Measurements from ENCODE around the gene SMC4.
A peak's percentile ranks its signal among the peaks of the same experiment; 100 is the strongest.
"Not testable (repeated sequence)": the region's sequence is repeated elsewhere in the genome, so short reads cannot be mapped to it uniquely, and the experiment has no call there.

SMC4 gene

DNA sequence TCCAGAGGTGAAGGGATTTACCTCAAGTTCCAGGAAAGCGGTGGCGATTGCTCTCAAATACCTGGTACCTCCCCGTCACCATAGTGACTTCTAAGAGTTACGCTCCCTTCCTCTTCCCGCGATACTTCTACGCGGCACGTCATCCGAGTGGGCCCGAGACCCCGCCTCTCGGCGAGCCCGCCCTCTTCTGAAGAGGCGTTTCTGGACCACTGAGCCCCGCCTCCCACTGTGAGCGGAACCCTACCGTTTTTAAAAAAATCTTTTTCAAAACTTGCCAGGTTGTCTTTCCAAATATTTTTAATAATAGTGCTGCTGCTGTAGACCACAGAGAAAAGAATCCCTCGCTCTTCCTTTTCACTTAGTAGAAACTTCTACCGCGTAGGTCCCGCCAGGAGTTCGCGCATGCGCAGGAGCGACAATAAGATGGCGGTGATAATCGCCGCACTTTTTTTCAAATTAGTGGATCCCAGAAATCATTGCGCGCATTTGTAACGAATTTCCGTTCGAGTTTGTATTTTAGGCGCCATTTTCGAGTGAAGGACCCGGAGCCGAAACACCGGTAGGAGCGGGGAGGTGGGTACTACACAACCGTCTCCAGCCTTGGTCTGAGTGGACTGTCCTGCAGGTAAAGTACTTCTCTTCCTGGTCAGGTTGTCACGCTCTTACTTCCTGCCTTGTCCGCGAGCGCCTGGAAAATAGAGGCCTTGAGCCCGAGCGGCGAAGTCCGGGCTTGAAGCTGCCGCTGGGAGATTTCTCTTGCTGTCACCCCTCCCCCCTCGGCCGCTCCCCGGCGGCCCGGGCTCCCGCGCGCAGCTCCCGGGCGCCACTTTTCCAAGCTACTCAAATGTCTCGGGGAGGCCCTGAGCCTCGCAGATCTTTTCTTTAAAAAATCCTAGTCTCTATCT, at the start of gene SMC4, which contains the start of gene IFT80:
Gene SMC4 (plus strand): TSS at position 526 of the 905 bp plus-strand sequence. CDS start 1,177 bp downstream, outside the sequence.
Gene IFT80 (minus strand): TSS at position 101 of the 905 bp plus-strand sequence. CDS start 14,625 bp downstream, outside the sequence.
- peak; percentile 83 for DNase-seq (ENCODE audit: low read depth)
- peak within 1 kb of the TSS; percentile 62 for H3K4me3 ChIP-seq (ENCODE audit: control insufficient read depth, low read depth, low read length)
- TF ChIP-seq, protein P1, sequence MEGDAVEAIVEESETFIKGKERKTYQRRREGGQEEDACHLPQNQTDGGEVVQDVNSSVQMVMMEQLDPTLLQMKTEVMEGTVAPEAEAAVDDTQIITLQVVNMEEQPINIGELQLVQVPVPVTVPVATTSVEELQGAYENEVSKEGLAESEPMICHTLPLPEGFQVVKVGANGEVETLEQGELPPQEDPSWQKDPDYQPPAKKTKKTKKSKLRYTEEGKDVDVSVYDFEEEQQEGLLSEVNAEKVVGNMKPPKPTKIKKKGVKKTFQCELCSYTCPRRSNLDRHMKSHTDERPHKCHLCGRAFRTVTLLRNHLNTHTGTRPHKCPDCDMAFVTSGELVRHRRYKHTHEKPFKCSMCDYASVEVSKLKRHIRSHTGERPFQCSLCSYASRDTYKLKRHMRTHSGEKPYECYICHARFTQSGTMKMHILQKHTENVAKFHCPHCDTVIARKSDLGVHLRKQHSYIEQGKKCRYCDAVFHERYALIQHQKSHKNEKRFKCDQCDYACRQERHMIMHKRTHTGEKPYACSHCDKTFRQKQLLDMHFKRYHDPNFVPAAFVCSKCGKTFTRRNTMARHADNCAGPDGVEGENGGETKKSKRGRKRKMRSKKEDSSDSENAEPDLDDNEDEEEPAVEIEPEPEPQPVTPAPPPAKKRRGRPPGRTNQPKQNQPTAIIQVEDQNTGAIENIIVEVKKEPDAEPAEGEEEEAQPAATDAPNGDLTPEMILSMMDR (IDR thresholded peaks at IDR 0.05; ENCODE audit: control insufficient read depth, insufficient read depth, low read depth, low read length, missing control alignments): no peak

DNA sequence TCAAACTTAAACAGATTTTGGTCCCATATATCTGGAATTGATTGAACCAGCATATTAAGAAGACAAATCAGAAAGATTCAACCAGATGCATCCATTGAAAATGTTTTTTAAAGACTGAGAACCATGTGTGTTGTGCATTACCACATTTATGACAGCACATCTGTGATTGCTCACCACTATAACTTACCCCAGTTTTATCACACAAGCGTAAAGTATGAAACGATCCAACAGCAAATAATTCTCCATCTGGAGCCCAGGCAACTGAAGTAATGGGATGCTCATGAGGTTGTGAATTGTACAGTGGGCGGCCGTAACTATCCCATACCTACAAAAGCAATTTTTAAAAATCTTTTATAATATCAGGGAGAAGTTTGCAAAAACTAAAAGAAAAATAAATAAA, 43.6 kb upstream of the SMC4 start:
- no peak for DNase-seq (ENCODE audit: low read depth)
- TF ChIP-seq, protein P1 (IDR thresholded peaks at IDR 0.05; ENCODE audit: control insufficient read depth, insufficient read depth, low read depth, low read length, missing control alignments): no peak
- H3K4me3 ChIP-seq (ENCODE audit: control insufficient read depth, low read depth, low read length): no peak overlapping the region

DNA sequence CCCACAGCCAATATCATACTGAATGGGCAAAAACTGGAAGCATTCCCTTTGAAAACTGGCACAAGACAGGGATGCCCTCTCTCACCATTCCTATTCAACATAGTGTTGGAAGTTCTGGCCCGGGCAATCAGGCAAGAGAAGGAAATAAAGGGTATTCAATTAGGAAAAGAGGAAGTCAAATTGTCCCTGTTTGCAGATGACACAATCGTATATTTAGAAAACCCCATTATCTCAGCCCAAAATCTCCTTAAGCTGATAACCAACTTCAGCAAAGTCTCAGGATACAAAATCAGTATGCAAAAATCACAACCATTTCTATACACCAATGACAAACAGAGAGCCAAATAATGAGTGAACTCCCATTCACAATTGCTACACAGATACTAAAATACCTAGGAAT, 36.6 kb upstream of the SMC4 start:
- H3K4me3 ChIP-seq (ENCODE audit: control insufficient read depth, low read depth, low read length); DNase-seq (ENCODE audit: low read depth): not testable (repeated sequence)

DNA sequence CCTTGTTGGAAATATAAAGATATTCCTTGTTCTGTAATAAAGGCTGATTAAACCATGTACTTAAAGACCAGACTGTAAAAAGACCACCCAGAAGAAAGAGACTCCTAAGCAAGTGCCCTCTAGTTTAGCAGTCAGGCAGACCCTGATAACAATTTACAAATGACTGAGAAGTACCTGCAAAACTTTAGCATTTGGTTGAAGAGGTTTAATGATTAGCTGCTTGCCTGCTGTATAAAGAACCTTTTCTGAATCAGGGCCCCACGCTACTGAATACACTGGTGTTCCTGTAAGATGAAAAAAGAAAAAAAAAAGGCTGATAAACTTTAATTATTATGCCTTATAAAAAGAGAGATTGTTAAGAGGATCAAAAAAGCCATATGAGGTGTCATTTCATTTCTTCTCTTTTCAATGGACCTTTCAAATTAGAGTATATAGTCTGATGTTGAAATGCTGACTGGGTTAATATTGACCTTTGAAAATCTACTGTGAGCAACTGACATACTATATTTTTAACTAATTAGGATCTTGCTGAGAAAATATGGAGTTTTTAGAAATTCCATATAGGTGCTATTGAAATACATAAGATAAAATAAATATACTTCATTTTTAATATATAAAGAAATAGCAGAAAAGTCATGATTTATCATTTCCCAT, 33.5 kb upstream of the SMC4 start:
- DNase-seq (ENCODE audit: low read depth): no peak
- H3K4me3 ChIP-seq (ENCODE audit: control insufficient read depth, low read depth, low read length): no peak overlapping the region
- TF ChIP-seq, protein P1 (IDR thresholded peaks at IDR 0.05; ENCODE audit: control insufficient read depth, insufficient read depth, low read depth, low read length, missing control alignments): no peak

DNA sequence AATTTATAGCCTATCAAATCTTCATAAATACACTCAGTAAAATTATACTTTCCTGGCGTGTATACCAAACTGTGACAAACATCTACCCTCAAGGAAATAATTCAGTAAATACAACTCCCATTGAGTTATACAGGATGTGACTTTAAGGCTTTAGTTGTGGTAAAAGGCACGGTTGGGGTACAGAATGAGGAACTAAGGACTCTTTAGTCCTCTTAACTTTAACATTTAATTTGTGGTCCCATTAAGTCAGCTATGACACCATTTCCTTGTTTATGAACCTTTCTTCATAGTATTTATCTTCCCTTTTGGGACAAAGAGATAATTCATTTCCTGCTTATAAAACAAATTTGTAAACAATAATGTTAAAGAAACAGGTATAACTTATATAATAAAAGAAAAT, 30.6 kb upstream of the SMC4 start:
- no peak for DNase-seq (ENCODE audit: low read depth)
- no peak overlapping the region for H3K4me3 ChIP-seq (ENCODE audit: control insufficient read depth, low read depth, low read length)
- TF ChIP-seq, protein P1 (IDR thresholded peaks at IDR 0.05; ENCODE audit: control insufficient read depth, insufficient read depth, low read depth, low read length, missing control alignments): no peak

DNA sequence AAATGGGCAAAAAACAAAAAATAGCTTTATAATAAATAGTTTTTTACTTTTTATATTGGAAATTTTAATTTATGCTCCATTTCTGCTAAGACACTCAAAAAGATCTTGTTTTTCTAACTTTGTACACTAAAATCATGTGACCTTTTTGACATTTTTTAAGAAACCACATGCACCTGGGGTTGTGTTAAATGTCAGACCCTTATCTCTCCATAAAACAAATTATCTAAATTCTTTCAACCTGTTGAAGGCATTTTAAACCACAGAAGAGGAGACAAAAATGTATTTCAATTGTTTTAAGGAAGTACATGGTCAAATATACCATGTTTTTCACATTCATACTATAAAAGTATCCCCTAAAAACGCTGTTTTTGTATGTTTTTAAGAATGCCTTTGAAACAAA, 29.7 kb upstream of the SMC4 start:
- H3K4me3 ChIP-seq (ENCODE audit: control insufficient read depth, low read depth, low read length): no peak overlapping the region
- DNase-seq (ENCODE audit: low read depth): no peak
- TF ChIP-seq, protein P1 (IDR thresholded peaks at IDR 0.05; ENCODE audit: control insufficient read depth, insufficient read depth, low read depth, low read length, missing control alignments): no peak
